GM21723 (cell line): ENCODE data around the gene TCF7L2.

ENCODE experiments used
- ATAC-seq: cut with Tn5 transposase; IDR thresholded peaks from one replicate; pipeline ENCODE4 v1.9.1; 2021; ENCODE audit warnings: mild to moderate bottlenecking, moderate library complexity; ENCODE audit not compliant: unreplicated experiment

Gene TCF7L2

GRCh38 chr10:112963835-112964234 lies 13.8 kb downstream of the TCF7L2 start:
- ATAC-seq = no peak

GRCh38 chr10:112964482-112964881 lies 14.4 kb downstream of the TCF7L2 start:
- no peak for ATAC-seq

GRCh38 chr10:112966194-112966855 lies 16.3 kb downstream of the TCF7L2 start:
- no peak for ATAC-seq

- ATAC-seq = no peak
Observed at GRCh38 chr10:112967200-112967599, 17.2 kb downstream of the TCF7L2 start.

- ATAC-seq = no peak
Observed at GRCh38 chr10:112969131-112969530, 19.1 kb downstream of the TCF7L2 start.

- ATAC-seq = no peak
Observed at GRCh38 chr10:112969542-112969941, 19.5 kb downstream of the TCF7L2 start.

GRCh38 chr10:112970021-112970420 lies 20.0 kb downstream of the TCF7L2 start:
- no peak for ATAC-seq

GRCh38 chr10:112972606-112973005 lies 22.6 kb downstream of the TCF7L2 start:
- no peak for ATAC-seq

GRCh38 chr10:112973046-112973445 lies 23.0 kb downstream of the TCF7L2 start:
- no peak for ATAC-seq

- ATAC-seq = no peak
Observed at GRCh38 chr10:112973805-112974204, 23.8 kb downstream of the TCF7L2 start.

GRCh38 chr10:112977426-112977898 lies 27.4 kb downstream of the TCF7L2 start:
- no peak for ATAC-seq

- ATAC-seq = no peak
Observed at GRCh38 chr10:112979927-112980326, 29.9 kb downstream of the TCF7L2 start.

- no peak for ATAC-seq
Observed at GRCh38 chr10:112980937-112981336, 30.9 kb downstream of the TCF7L2 start.

- peak; percentile 99 for ATAC-seq
Observed at GRCh38 chr10:112981553-112981952, 31.5 kb downstream of the TCF7L2 start.

GRCh38 chr10:112983444-112984056 lies 33.5 kb downstream of the TCF7L2 start:
- ATAC-seq = no peak

GRCh38 chr10:112984756-112985155 lies 34.7 kb downstream of the TCF7L2 start:
- no peak for ATAC-seq

- no peak for ATAC-seq
Observed at GRCh38 chr10:112985690-112986543, 35.9 kb downstream of the TCF7L2 start.

- ATAC-seq = no peak
Observed at GRCh38 chr10:112986544-112987190, 36.6 kb downstream of the TCF7L2 start.

- ATAC-seq = no peak
Observed at GRCh38 chr10:112988839-112989406, 38.9 kb downstream of the TCF7L2 start.

- no peak for ATAC-seq
Observed at GRCh38 chr10:112989826-112990225, 39.8 kb downstream of the TCF7L2 start.

- ATAC-seq = no peak
Observed at GRCh38 chr10:112990271-112990670, 40.2 kb downstream of the TCF7L2 start.
